ENCODE results near the gene MYL6. TPM values are rescaled to one million over a fixed set of nuclear protein-coding genes. Genes with fewer than 3 reads are reported as not detected.

The MYL6 gene
- total and polyA plus RNA-seq, 9 of the 15 experiments (the other 6 are each of a cell fraction or from before 2014, with no cell fraction given), result 557 to 1,664 (median 958) TPM

DNA sequence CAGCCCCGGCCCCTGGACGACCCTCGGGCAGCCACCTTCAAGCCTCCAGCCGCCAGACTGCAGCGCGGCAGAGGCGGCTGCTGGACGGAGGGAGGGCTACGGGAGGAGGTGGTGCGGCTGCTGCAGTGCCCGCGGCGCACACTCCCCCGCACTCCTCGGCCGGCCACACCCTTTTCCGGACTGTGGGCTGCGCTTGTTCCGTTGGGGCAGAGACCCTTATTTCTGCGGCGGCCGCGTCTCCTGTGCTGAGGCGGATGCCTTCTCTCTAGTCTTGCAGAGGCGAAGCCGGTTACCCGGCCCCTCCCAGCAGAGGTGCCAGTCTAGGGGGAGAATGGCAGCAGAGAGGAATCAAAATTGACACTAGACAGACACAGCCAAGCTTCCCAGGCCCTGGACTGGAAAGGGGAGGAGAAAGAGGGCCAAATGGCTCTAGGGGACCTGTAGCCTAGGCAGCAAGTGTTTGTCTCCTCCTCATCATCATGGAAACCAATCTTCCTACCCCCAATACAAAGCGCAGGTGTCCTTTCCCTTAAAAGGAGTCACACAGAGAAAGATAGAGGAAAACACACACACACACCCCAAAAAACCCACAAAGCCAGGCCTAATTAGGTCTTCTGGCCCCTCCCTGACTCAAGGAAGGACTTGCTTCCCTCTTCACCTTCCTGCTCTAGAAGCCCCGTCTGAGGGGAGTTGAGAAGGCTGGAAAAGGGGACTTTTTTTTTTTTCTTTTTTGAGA lies 28.8 kb upstream of the MYL6 start (continued):
- TF ChIP-seq SIX5 (IDR thresholded peaks at IDR 0.05; ENCODE audit: borderline replicate concordance in 1 of 2, insufficient read depth in 1 of 2, low read depth in 1 of 2, low read length in 2 of 2), result no peak
- no peak for TF ChIP-seq ZBTB1 (CRISPR knock-in tag; IDR thresholded peaks at IDR 0.05; ENCODE audit: borderline replicate concordance, low read depth)
- TF ChIP-seq, protein P1, sequence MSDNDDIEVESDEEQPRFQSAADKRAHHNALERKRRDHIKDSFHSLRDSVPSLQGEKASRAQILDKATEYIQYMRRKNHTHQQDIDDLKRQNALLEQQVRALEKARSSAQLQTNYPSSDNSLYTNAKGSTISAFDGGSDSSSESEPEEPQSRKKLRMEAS (CRISPR knock-in tag; IDR thresholded peaks at IDR 0.05), result peak; percentile 33; the same call in 1 of the 2 replicates
- TF ChIP-seq SMARCA5 (IDR thresholded peaks at IDR 0.05), result no peak
- TF ChIP-seq HDGF (IDR thresholded peaks at IDR 0.05), result no peak
- no peak for TF ChIP-seq EWSR1 (IDR thresholded peaks at IDR 0.05; ENCODE audit: borderline replicate concordance, low read depth, partially characterized antibody)
- TF ChIP-seq YY1 (IDR thresholded peaks at IDR 0.05; ENCODE audit: borderline replicate concordance in 1 of 3, control insufficient read depth in 1 of 3, extremely low read depth in 1 of 3, insufficient read depth in 3 of 3, insufficient read length in 1 of 3, insufficient replicate concordance in 2 of 3, low read depth in 1 of 3, low read length in 2 of 3), result peak in 2 of 3 experiments; percentile 12 to 38
- TF ChIP-seq NELFE (IDR thresholded peaks at IDR 0.05; ENCODE audit: insufficient read depth, insufficient read length), result no peak
- TF ChIP-seq ZNF165 (CRISPR knock-in tag; IDR thresholded peaks at IDR 0.05; ENCODE audit: borderline replicate concordance), result peak; percentile 6; the same call in 1 of the 2 replicates
- peak; percentile 56 for TF ChIP-seq RBM22 (IDR thresholded peaks at IDR 0.05; ENCODE audit: low read depth, low read length, poor library complexity, severe bottlenecking)
- no peak for TF ChIP-seq ESRRB (CRISPR knock-in tag; IDR thresholded peaks at IDR 0.05; ENCODE audit: borderline replicate concordance)
- no peak for TF ChIP-seq ZNF644 (tag; IDR thresholded peaks at IDR 0.05; ENCODE audit: low read depth)
- TF ChIP-seq CBFA2T2 (conservative IDR thresholded peaks at IDR 0.05), result no peak
- TF ChIP-seq, protein P2, sequence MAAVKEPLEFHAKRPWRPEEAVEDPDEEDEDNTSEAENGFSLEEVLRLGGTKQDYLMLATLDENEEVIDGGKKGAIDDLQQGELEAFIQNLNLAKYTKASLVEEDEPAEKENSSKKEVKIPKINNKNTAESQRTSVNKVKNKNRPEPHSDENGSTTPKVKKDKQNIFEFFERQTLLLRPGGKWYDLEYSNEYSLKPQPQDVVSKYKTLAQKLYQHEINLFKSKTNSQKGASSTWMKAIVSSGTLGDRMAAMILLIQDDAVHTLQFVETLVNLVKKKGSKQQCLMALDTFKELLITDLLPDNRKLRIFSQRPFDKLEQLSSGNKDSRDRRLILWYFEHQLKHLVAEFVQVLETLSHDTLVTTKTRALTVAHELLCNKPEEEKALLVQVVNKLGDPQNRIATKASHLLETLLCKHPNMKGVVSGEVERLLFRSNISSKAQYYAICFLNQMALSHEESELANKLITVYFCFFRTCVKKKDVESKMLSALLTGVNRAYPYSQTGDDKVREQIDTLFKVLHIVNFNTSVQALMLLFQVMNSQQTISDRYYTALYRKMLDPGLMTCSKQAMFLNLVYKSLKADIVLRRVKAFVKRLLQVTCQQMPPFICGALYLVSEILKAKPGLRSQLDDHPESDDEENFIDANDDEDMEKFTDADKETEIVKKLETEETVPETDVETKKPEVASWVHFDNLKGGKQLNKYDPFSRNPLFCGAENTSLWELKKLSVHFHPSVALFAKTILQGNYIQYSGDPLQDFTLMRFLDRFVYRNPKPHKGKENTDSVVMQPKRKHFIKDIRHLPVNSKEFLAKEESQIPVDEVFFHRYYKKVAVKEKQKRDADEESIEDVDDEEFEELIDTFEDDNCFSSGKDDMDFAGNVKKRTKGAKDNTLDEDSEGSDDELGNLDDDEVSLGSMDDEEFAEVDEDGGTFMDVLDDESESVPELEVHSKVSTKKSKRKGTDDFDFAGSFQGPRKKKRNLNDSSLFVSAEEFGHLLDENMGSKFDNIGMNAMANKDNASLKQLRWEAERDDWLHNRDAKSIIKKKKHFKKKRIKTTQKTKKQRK (IDR thresholded peaks at IDR 0.05; ENCODE audit: borderline replicate concordance, low read depth, low read length), result no peak
- TF ChIP-seq CEBPB (tag; IDR thresholded peaks at IDR 0.05), result no peak
- TF ChIP-seq ATF7 (IDR thresholded peaks at IDR 0.05), result peak; percentile 39; the same call in 1 of the 2 replicates

All from K562 (cell line).